ENCODE results near the gene GAS7. TPM values are rescaled to one million over a fixed set of nuclear protein-coding genes. Genes with fewer than 3 reads are reported as not detected.

GAS7 gene
- total RNA-seq, 1 donor from 2014 or later: 19.5 TPM

GRCh38 chr17:10234033-10234432 lies 35.6 kb upstream of the GAS7 start:
- Mint-ChIP-seq H3K4me1 (ENCODE audit: unreplicated experiment) (no peaks in the 10 kb centered on the region), H3K9me3 (no peaks in the 10 kb centered on the region), H3K27ac (no peak overlapping the region), H3K27me3 (peaks cover 8% of the 10 kb centered on the region), H3K36me3 (no peaks in the 10 kb centered on the region), H3K4me3 (no peak overlapping the region)
- TF ChIP-seq, protein P1, sequence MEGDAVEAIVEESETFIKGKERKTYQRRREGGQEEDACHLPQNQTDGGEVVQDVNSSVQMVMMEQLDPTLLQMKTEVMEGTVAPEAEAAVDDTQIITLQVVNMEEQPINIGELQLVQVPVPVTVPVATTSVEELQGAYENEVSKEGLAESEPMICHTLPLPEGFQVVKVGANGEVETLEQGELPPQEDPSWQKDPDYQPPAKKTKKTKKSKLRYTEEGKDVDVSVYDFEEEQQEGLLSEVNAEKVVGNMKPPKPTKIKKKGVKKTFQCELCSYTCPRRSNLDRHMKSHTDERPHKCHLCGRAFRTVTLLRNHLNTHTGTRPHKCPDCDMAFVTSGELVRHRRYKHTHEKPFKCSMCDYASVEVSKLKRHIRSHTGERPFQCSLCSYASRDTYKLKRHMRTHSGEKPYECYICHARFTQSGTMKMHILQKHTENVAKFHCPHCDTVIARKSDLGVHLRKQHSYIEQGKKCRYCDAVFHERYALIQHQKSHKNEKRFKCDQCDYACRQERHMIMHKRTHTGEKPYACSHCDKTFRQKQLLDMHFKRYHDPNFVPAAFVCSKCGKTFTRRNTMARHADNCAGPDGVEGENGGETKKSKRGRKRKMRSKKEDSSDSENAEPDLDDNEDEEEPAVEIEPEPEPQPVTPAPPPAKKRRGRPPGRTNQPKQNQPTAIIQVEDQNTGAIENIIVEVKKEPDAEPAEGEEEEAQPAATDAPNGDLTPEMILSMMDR (conservative IDR thresholded peaks at IDR 0.05): no peak
- no peak for DNase-seq (ENCODE audit: extremely low spot score, unreplicated experiment)

GRCh38 chr17:10233161-10233560 lies 34.8 kb upstream of the GAS7 start:
- Mint-ChIP-seq H3K27me3 (peaks cover 12% of the 10 kb centered on the region), H3K36me3 (no peaks in the 10 kb centered on the region), H3K4me3 (no peak overlapping the region), H3K27ac (no peak overlapping the region), H3K9me3 (no peaks in the 10 kb centered on the region), H3K4me1 (ENCODE audit: unreplicated experiment) (no peaks in the 10 kb centered on the region)
- TF ChIP-seq, protein P1 (conservative IDR thresholded peaks at IDR 0.05): no peak
- DNase-seq (ENCODE audit: extremely low spot score, unreplicated experiment): no peak

- peaks cover 12% of the 10 kb centered on the region for H3K27me3 Mint-ChIP-seq
- H3K36me3 Mint-ChIP-seq: no peaks in the 10 kb centered on the region
- H3K27ac Mint-ChIP-seq: no peak overlapping the region
- H3K9me3 Mint-ChIP-seq: no peaks in the 10 kb centered on the region
- TF ChIP-seq, protein P1 (conservative IDR thresholded peaks at IDR 0.05): no peak
- H3K4me3 Mint-ChIP-seq: no peak overlapping the region
- H3K4me1 Mint-ChIP-seq (ENCODE audit: unreplicated experiment): no peaks in the 10 kb centered on the region
- DNase-seq (ENCODE audit: extremely low spot score, unreplicated experiment): no peak
Observed at GRCh38 chr17:10229181-10229580, 30.8 kb upstream of the GAS7 start.

DNA sequence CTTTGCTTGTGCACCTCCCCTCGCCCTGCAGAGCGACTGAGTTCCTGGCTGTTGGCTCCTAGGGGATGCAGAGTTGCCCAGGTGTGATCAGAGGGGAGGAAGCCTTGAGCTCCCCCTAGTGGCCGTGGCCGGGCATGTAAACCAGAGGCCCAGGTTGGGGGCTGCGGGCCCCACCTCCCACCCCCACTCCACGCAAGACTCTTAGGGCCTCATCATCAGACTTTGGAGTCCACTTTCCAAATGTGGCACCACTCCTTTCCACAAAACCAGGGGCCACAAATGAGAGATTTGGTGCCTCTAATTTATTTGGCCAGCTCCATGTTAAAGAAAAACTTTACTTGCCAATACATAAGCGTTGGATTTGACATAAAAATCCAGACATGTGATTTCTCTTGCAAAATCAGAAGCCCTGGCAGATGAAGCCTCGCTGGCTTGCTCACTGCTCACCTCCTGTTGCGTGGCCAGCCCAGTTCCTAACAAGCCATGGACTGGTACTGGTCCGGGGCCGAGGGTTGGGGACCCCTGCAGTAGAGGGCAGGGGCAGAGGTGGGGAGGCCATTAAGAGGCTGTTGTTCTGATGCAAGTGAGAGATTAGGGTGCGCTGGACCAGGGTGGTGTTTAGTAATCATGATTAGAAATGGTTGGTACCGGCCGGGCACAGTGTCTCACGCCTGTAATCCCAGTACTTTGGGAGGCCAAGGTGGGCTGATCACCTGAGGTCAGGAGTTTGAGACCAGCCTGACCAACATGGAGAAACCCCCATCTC lies 28.7 kb upstream of the GAS7 start:
- Mint-ChIP-seq H3K4me1 (ENCODE audit: unreplicated experiment) (no peaks in the 10 kb centered on the region), H3K4me3 (no peak overlapping the region), H3K27me3 (peaks cover 12% of the 10 kb centered on the region), H3K36me3 (no peaks in the 10 kb centered on the region), H3K27ac (no peak overlapping the region), H3K9me3 (no peaks in the 10 kb centered on the region)
- TF ChIP-seq, protein P1 (conservative IDR thresholded peaks at IDR 0.05): peak; percentile 85
- DNase-seq (ENCODE audit: extremely low spot score, unreplicated experiment): no peak

GRCh38 chr17:10224582-10225195 lies 26.3 kb upstream of the GAS7 start:
- H3K4me3 Mint-ChIP-seq: no peak overlapping the region
- DNase-seq (ENCODE audit: extremely low spot score, unreplicated experiment): no peak
- no peaks in the 10 kb centered on the region for H3K9me3 Mint-ChIP-seq
- H3K36me3 Mint-ChIP-seq: no peaks in the 10 kb centered on the region
- no peaks in the 10 kb centered on the region for H3K4me1 Mint-ChIP-seq (ENCODE audit: unreplicated experiment)
- H3K27ac Mint-ChIP-seq: no peak overlapping the region
- peaks cover 16% of the 10 kb centered on the region for H3K27me3 Mint-ChIP-seq
- TF ChIP-seq, protein P1 (conservative IDR thresholded peaks at IDR 0.05): no peak

Measured in type B pancreatic cell (in vitro differentiated cells).